Tibial artery (tissue), 4 donors: ENCODE data around the gene LIMS1.

Experiments used
- DNase-seq, 2 donors: peaks; one replicate each; pipeline ENCODE4 v3.0.0-alpha.2; 2019
- H3K27ac ChIP-seq, 2 donors: fragments of 200-600 bp; sonication (generic) in 1 of 2; 1 replicate in 1 of 2; 2 replicates in 1 of 2; pipeline ENCODE4 v1.5.1; 2018 to 2019; ENCODE audit warnings: mild to moderate bottlenecking in 1 of 2
- H3K27me3 ChIP-seq, 2 donors: fragments of 200-600 bp; sonication (generic) in 1 of 2; one replicate each; pipeline versions ENCODE4 v1.5.1 to v1.6.0; 2016 to 2019
- H3K36me3 ChIP-seq, 3 donors: fragments of 200-600 bp; sonication (generic) in 2 of 3; one replicate each; pipeline ENCODE4 v1.5.1; 2016 to 2019; ENCODE audit warnings: mild to moderate bottlenecking in 2 of 3
- H3K4me1 ChIP-seq, 4 donors: fragments of 200-600 bp; sonication (generic) in 2 of 4; 1 replicate in 3 of 4; 2 replicates in 1 of 4; pipeline ENCODE4 v1.5.1; 2016 to 2019
- H3K4me3 ChIP-seq, 2 donors: fragments of 200-600 bp; sonication (generic) in 1 of 2; 1 replicate in 1 of 2; 2 replicates in 1 of 2; pipeline ENCODE4 v1.5.1; 2018 to 2019; ENCODE audit warnings: mild to moderate bottlenecking in 2 of 2
- H3K9me3 ChIP-seq, 3 donors: fragments of 200-600 bp; sonication (generic) in 1 of 3; one replicate each; pipeline ENCODE4 v1.5.1; 2016 to 2019
- CTCF ChIP-seq, 2 experiments: fragments of 200-600 bp in 1 of 2; fragments of 450-650 bp in 1 of 2; IDR thresholded peaks; one replicate each; pipeline ENCODE4 v1.5.1; 2017 to 2019; ENCODE audit warnings: antibody characterized with exemption in 2 of 2, mild to moderate bottlenecking in 1 of 2, moderate library complexity in 1 of 2
- intact Hi-C: fragments of 100-400 bp; cut with DNase I; formaldehyde crosslinking; loops from one replicate; pipeline ENCODE4 v1.15.0; 2023; ENCODE audit warnings: low total_unique reads

Gene LIMS1

GRCh38 chr2:108570416-108570815 lies 36.1 kb downstream of the LIMS1 start:
- H3K27ac ChIP-seq = no peak overlapping the region

GRCh38 chr2:108571286-108571685 lies 37.0 kb downstream of the LIMS1 start:
- H3K27ac ChIP-seq = no peak overlapping the region
- intact Hi-C loops = no loop called here
- no peaks in the 10 kb centered on the region for H3K27me3 ChIP-seq
- no peak for DNase-seq
- TF ChIP-seq CTCF (IDR thresholded peaks at IDR 0.05) = no peak
- no peaks in the 10 kb centered on the region for H3K9me3 ChIP-seq
- H3K4me1 ChIP-seq = peaks cover 0 to 77% (median 24%) of the 10 kb centered on the region in 4 donors
- no peak overlapping the region for H3K4me3 ChIP-seq
- no peaks in the 10 kb centered on the region for H3K36me3 ChIP-seq

More at GRCh38 chr2:108570416-108570815, 36.1 kb downstream of the LIMS1 start:
- Histone ChIP-seq H3K9me3 (no peaks in the 10 kb centered on the region), H3K4me1 (peaks cover 0 to 77% (median 20%) of the 10 kb centered on the region in 4 donors), H3K4me3 (no peak overlapping the region), H3K27me3 (no peaks in the 10 kb centered on the region), H3K36me3 (no peaks in the 10 kb centered on the region)
- DNase-seq = no peak
- no peak for TF ChIP-seq CTCF (IDR thresholded peaks at IDR 0.05)
- intact Hi-C loops = no loop called here

GRCh38 chr2:108573061-108573460 lies 38.8 kb downstream of the LIMS1 start:
- Histone ChIP-seq H3K9me3 (no peaks in the 10 kb centered on the region), H3K27ac (peak overlapping the region; percentile 20 to 24), H3K4me1 (peaks cover 0 to 80% (median 24%) of the 10 kb centered on the region in 4 donors), H3K36me3 (no peaks in the 10 kb centered on the region), H3K4me3 (no peak overlapping the region), H3K27me3 (no peaks in the 10 kb centered on the region)
- DNase-seq = no peak
- TF ChIP-seq CTCF (IDR thresholded peaks at IDR 0.05) = no peak
- intact Hi-C loops = no loop called here

- peaks cover 0 to 77% (median 26%) of the 10 kb centered on the region in 4 donors for H3K4me1 ChIP-seq
- H3K27ac ChIP-seq = no peak overlapping the region
- intact Hi-C loops = no loop called here
- no peak for DNase-seq
- H3K4me3 ChIP-seq = no peak overlapping the region
- no peak for TF ChIP-seq CTCF (IDR thresholded peaks at IDR 0.05)
- H3K36me3 ChIP-seq = no peaks in the 10 kb centered on the region
- H3K27me3 ChIP-seq = no peaks in the 10 kb centered on the region
- H3K9me3 ChIP-seq = no peaks in the 10 kb centered on the region
Observed at GRCh38 chr2:108574332-108574731, 40.1 kb downstream of the LIMS1 start.

- TF ChIP-seq CTCF (IDR thresholded peaks at IDR 0.05) = no peak
- H3K4me3 ChIP-seq = no peak overlapping the region
- intact Hi-C loops = no loop called here
- DNase-seq = no peak
- H3K27me3 ChIP-seq = no peaks in the 10 kb centered on the region
- peak overlapping the region in 1 of 2 donors; percentile 10 for H3K27ac ChIP-seq
- H3K9me3 ChIP-seq = no peaks in the 10 kb centered on the region
- H3K4me1 ChIP-seq = peaks cover 0 to 82% (median 34%) of the 10 kb centered on the region in 4 donors
- H3K36me3 ChIP-seq = no peaks in the 10 kb centered on the region
Observed at GRCh38 chr2:108575132-108575966, 41.1 kb downstream of the LIMS1 start.
